ENCODE results near the gene RPS23.

Gene RPS23

DNA sequence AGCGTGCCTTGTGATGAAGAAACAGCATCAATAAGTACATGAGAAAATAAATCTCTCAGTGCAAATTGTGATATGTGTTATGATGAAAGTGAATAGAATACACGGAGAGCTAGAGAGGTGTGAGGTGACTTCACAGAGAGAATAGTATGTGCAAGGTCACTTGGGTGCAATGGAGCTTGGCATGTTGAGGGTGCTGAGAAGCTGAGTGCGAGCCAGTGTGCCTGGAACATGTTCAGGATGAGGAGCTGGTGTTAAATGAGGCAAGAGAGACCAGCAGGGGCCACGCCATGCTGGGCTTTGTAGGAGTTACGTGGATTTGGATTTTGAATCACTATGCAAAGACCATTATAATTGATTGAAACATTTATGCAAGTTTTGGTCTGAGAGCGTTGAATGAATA, 12.8 kb upstream of the RPS23 start:
- no peaks in the 10 kb centered on the region for H3K9me3 ChIP-seq (ENCODE audit: control insufficient read depth, low read length)
- 85 to 86% methylated on average over 6 of the region's 6 CpGs for WGBS, 2 experiments
- no peak overlapping the region for H3K27ac ChIP-seq (ENCODE audit: insufficient read depth, low read depth, low read length, poor library complexity, severe bottlenecking)
- no peaks in the 10 kb centered on the region for H3K36me3 ChIP-seq (ENCODE audit: control insufficient read depth, insufficient read depth, low read length)
- H3K27me3 ChIP-seq (ENCODE audit: control insufficient read depth, insufficient read depth, low read length, poor library complexity, severe bottlenecking): no peaks in the 10 kb centered on the region
- H3K4me1 ChIP-seq (ENCODE audit: control insufficient read depth, insufficient read depth, low read length): peaks cover 28% of the 10 kb centered on the region
- no peak overlapping the region for H3K4me3 ChIP-seq (ENCODE audit: insufficient read depth, low read depth, low read length)

DNA sequence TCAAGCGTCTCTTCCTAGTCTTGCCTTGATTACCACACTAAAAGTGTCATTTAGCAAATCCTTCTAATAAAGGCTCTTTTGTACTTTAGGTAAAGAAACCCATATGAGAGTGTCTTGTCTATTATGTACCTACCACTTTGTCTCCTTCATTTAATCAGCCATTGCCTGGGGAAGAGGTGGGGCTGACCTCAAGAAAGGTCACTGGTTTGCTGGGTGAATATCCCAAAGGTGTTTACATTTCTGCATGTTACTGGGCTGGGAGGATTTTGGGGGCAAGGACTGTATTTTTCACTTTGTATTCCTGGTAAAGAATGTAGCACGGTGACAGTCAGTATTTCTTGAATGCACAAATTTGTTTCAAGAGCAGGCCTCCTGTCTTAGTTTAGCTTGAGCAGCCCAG, 11.9 kb upstream of the RPS23 start:
- Histone ChIP-seq H3K9me3 (ENCODE audit: control insufficient read depth, low read length) (no peaks in the 10 kb centered on the region), H3K4me3 (ENCODE audit: insufficient read depth, low read depth, low read length) (no peak overlapping the region), H3K36me3 (ENCODE audit: control insufficient read depth, insufficient read depth, low read length) (no peaks in the 10 kb centered on the region), H3K27ac (ENCODE audit: insufficient read depth, low read depth, low read length, poor library complexity, severe bottlenecking) (no peak overlapping the region), H3K27me3 (ENCODE audit: control insufficient read depth, insufficient read depth, low read length, poor library complexity, severe bottlenecking) (no peaks in the 10 kb centered on the region), H3K4me1 (ENCODE audit: control insufficient read depth, insufficient read depth, low read length) (peaks cover 28% of the 10 kb centered on the region)
- 62 to 76% methylated on average over 1 to 2 of the region's 2 CpGs for WGBS, 2 experiments

DNA sequence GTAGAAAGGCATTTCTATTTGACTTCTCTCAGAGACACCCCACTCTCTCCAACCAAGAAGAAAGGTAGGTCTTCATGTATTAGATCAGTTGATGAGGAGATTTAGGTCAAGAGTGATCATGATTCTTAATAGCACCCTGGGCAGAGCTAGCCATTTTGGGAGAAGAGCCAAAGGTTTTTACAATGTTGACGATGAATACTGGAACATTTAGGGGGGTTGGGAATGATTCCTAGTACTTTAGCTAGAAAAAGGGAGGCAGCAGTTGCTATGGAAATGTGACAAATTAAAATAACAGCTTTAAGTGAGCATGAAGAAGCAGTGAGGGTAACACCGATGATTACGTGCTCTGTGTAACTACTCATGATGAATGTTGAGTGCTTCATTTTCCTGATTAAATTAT, 9.5 kb upstream of the RPS23 start:
- no peaks in the 10 kb centered on the region for H3K27me3 ChIP-seq (ENCODE audit: control insufficient read depth, insufficient read depth, low read length, poor library complexity, severe bottlenecking)
- H3K9me3 ChIP-seq (ENCODE audit: control insufficient read depth, low read length): no peaks in the 10 kb centered on the region
- no peak overlapping the region for H3K4me3 ChIP-seq (ENCODE audit: insufficient read depth, low read depth, low read length)
- no peaks in the 10 kb centered on the region for H3K36me3 ChIP-seq (ENCODE audit: control insufficient read depth, insufficient read depth, low read length)
- no peak overlapping the region for H3K27ac ChIP-seq (ENCODE audit: insufficient read depth, low read depth, low read length, poor library complexity, severe bottlenecking)
- peaks cover 17% of the 10 kb centered on the region for H3K4me1 ChIP-seq (ENCODE audit: control insufficient read depth, insufficient read depth, low read length)
- 93 to 95% methylated on average over 1 to 3 of the region's 3 CpGs for WGBS, 2 experiments

DNA sequence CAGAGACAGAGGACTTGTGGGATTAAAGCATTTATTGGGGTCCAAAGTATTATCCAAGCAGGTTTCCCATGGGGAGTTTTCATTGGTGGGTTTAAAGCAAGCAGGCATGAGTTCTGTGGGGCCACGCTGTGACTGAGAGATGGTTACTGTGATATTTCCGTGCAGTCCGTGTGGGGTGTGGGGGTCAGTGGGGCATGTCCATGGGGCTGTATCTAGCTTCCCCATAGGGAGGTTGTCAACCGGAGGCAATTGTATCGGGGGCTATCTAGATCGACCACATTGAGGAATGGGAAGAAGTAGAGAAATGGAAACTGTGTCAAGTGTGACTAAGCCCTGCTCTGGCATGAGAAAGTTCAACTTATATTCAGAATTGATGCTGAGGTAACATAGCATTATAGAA, 7.1 kb upstream of the RPS23 start:
- 95 to 98% methylated on average over 6 of the region's 6 CpGs for WGBS, 2 experiments
- H3K36me3 ChIP-seq (ENCODE audit: control insufficient read depth, insufficient read depth, low read length): no peaks in the 10 kb centered on the region

DNA sequence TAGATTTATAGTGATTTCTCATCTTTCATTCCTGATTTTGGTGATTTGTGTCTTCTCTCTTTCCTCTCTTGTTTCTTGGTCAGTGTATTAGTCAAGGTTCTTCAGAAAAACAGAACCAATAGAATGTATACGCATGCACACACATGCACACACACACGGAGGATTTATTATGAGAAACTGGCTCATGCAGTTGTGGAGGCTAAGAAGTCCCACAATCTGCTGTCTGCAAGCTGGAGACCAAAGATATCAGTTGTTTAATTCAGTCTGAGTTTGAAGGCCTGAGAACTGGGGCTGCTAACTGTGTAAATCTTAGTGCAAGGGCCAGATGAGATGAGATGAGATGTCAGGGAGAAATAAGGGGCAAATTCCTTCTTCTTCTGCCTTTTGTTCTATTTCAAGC, 5.7 kb upstream of the RPS23 start:
- H3K9me3 ChIP-seq (ENCODE audit: control insufficient read depth, low read length): no peaks in the 10 kb centered on the region
- H3K27me3 ChIP-seq (ENCODE audit: control insufficient read depth, insufficient read depth, low read length, poor library complexity, severe bottlenecking): no peaks in the 10 kb centered on the region
- no peak overlapping the region for H3K27ac ChIP-seq (ENCODE audit: insufficient read depth, low read depth, low read length, poor library complexity, severe bottlenecking)
- H3K4me3 ChIP-seq (ENCODE audit: insufficient read depth, low read depth, low read length): no peak overlapping the region
- WGBS, 2 experiments: 88 to 89% methylated on average over 2 of the region's 2 CpGs
- H3K36me3 ChIP-seq (ENCODE audit: control insufficient read depth, insufficient read depth, low read length): no peaks in the 10 kb centered on the region
- H3K4me1 ChIP-seq (ENCODE audit: control insufficient read depth, insufficient read depth, low read length): peaks cover 3% of the 10 kb centered on the region

More for the DNA sequence above, 7.1 kb upstream of the RPS23 start:
- Histone ChIP-seq H3K9me3 (ENCODE audit: control insufficient read depth, low read length) (no peaks in the 10 kb centered on the region), H3K4me1 (ENCODE audit: control insufficient read depth, insufficient read depth, low read length) (peaks cover 8% of the 10 kb centered on the region), H3K27me3 (ENCODE audit: control insufficient read depth, insufficient read depth, low read length, poor library complexity, severe bottlenecking) (no peaks in the 10 kb centered on the region), H3K27ac (ENCODE audit: insufficient read depth, low read depth, low read length, poor library complexity, severe bottlenecking) (no peak overlapping the region), H3K4me3 (ENCODE audit: insufficient read depth, low read depth, low read length) (no peak overlapping the region)

DNA sequence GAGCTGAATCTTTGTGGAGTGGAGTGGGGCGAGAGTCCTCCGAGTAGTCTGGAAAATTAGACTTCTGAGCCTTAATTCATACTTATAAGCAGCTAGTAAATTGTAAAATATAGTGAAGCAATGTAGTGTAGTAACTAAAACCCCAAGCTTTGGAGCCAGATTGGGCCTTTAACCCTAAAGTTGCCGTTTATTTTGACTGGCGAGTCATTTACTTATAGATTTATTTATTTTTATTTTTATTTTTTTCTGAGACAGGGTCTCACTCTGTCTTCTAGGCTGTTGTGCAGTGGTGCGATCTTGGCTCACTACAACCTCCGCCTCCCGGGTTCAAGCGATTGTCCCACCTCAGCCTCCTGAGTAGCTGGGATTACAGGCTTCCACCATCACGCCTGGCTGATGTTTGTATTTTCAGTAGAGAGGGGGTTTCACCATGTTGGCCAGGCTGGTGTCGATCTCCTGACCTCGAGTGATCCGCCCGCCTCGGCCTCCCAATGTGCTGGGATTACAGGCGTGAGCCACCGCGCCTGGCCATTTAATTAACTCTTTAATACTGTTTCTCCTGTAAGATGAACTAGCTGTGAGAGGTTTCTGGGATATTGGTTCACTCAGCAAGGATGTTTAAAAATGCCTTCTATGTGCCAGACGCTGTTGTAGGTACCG, 687 bp upstream of the RPS23 start:
- no peak overlapping the region for H3K27ac ChIP-seq (ENCODE audit: insufficient read depth, low read depth, low read length, poor library complexity, severe bottlenecking)
- 74 to 75% methylated on average over 17 to 18 of the region's 19 CpGs for WGBS, 2 experiments

DNA sequence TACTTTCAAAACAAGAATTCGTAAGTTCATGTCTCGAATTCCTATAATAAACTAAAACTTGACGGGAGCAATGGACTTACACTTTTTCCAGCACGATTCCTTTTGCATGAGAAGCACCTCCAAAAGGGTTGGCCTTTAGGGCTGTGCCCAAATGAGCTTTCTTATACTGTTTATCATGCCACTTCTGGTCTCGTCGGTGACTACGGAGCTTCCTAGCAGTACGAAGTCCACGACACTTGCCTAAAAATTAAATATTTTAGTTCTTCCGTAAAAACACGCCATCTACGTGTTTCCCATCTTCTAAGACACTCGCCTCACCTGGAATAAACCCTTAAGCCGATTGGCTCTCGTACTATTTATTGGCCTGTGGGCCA, 554 bp downstream of the RPS23 start:
- Histone ChIP-seq H3K4me3 (ENCODE audit: insufficient read depth, low read depth, low read length) (peak overlapping the region; percentile 93), H3K27me3 (ENCODE audit: control insufficient read depth, insufficient read depth, low read length, poor library complexity, severe bottlenecking) (no peaks in the 10 kb centered on the region), H3K36me3 (ENCODE audit: control insufficient read depth, insufficient read depth, low read length) (peaks cover 26% of the 10 kb centered on the region), H3K4me1 (ENCODE audit: control insufficient read depth, insufficient read depth, low read length) (peaks cover 11% of the 10 kb centered on the region), H3K9me3 (ENCODE audit: control insufficient read depth, low read length) (no peaks in the 10 kb centered on the region), H3K27ac (ENCODE audit: insufficient read depth, low read depth, low read length, poor library complexity, severe bottlenecking) (no peak overlapping the region)
- WGBS, 2 experiments: 1 to 2% methylated on average over 15 of the region's 15 CpGs

More for the DNA sequence above, 687 bp upstream of the RPS23 start:
- no peaks in the 10 kb centered on the region for H3K9me3 ChIP-seq (ENCODE audit: control insufficient read depth, low read length)
- peaks cover 26% of the 10 kb centered on the region for H3K36me3 ChIP-seq (ENCODE audit: control insufficient read depth, insufficient read depth, low read length)
- H3K4me3 ChIP-seq (ENCODE audit: insufficient read depth, low read depth, low read length): peak overlapping the region; percentile 93
- no peaks in the 10 kb centered on the region for H3K27me3 ChIP-seq (ENCODE audit: control insufficient read depth, insufficient read depth, low read length, poor library complexity, severe bottlenecking)
- H3K4me1 ChIP-seq (ENCODE audit: control insufficient read depth, insufficient read depth, low read length): peaks cover 11% of the 10 kb centered on the region

DNA sequence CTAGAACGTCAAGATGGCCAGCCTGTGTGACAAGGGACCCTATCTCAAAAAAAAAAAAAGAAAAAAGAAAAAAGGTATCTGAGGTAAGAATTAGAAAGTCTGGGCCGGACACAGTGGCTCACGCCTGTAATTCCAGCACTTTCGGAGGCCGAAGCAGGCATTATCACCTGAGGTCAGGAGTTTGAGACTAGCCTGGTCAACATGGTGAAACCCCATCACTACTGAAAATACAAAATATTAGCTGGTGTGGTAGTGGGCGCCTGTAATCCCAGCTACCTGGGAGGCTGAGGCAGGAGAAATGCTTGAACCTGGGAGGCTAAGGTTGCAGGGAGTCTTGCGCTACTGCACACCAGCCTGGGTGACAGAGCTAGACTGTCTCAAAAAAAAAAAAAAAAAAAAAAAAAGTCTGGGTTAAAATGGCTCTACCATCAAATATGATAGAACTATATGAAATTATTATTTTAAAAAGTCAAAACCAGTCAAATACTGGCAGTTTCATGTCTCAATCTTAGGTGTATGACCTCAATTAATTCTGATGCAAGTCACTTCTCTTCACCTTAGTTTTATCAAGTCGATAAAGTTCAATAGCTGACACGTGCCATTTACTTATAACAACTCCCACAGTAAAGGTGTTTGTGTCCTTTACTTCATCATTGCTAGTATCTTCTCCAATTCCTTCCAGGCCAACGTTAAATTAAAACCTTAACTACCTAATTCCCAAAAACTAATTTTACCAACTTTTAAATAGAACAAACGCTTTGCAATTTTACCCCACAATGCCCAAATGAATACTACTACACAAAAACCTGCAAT, 1.1 kb downstream of the RPS23 start:
- 71 to 74% methylated on average over 11 of the region's 11 CpGs for WGBS, 2 experiments
- Histone ChIP-seq H3K27me3 (ENCODE audit: control insufficient read depth, insufficient read depth, low read length, poor library complexity, severe bottlenecking) (no peaks in the 10 kb centered on the region), H3K4me1 (ENCODE audit: control insufficient read depth, insufficient read depth, low read length) (peaks cover 11% of the 10 kb centered on the region), H3K4me3 (ENCODE audit: insufficient read depth, low read depth, low read length) (peak overlapping the region; percentile 93), H3K9me3 (ENCODE audit: control insufficient read depth, low read length) (no peaks in the 10 kb centered on the region), H3K27ac (ENCODE audit: insufficient read depth, low read depth, low read length, poor library complexity, severe bottlenecking) (no peak overlapping the region), H3K36me3 (ENCODE audit: control insufficient read depth, insufficient read depth, low read length) (peaks cover 26% of the 10 kb centered on the region)

DNA sequence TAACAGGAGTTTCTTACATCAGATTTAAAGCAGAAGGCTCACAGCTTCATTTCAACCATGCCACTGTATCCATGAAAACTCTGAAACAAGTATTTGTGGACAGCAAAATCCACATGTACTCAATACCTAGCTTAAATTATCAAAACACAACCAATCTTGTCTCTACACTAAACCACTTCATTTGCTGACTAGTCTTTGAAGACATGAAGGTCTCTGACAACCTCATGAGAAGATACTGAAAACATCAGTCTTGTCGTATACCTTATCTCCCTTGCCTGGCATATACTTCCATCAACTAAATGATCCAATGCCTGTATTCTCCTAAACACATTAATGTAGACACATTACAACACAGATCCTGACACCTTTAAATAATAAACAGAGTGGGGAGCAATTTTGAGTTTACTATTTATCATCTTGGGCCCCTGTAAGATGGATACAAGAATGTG, 2.9 kb downstream of the RPS23 start:
- WGBS, 2 experiments: 89 to 93% methylated on average over 1 of the region's 1 CpG
- H3K9me3 ChIP-seq (ENCODE audit: control insufficient read depth, low read length): no peaks in the 10 kb centered on the region
- H3K36me3 ChIP-seq (ENCODE audit: control insufficient read depth, insufficient read depth, low read length): peaks cover 26% of the 10 kb centered on the region
- peaks cover 11% of the 10 kb centered on the region for H3K4me1 ChIP-seq (ENCODE audit: control insufficient read depth, insufficient read depth, low read length)
- H3K27me3 ChIP-seq (ENCODE audit: control insufficient read depth, insufficient read depth, low read length, poor library complexity, severe bottlenecking): no peaks in the 10 kb centered on the region
- H3K27ac ChIP-seq (ENCODE audit: insufficient read depth, low read depth, low read length, poor library complexity, severe bottlenecking): no peak overlapping the region
- no peak overlapping the region for H3K4me3 ChIP-seq (ENCODE audit: insufficient read depth, low read depth, low read length)

DNA sequence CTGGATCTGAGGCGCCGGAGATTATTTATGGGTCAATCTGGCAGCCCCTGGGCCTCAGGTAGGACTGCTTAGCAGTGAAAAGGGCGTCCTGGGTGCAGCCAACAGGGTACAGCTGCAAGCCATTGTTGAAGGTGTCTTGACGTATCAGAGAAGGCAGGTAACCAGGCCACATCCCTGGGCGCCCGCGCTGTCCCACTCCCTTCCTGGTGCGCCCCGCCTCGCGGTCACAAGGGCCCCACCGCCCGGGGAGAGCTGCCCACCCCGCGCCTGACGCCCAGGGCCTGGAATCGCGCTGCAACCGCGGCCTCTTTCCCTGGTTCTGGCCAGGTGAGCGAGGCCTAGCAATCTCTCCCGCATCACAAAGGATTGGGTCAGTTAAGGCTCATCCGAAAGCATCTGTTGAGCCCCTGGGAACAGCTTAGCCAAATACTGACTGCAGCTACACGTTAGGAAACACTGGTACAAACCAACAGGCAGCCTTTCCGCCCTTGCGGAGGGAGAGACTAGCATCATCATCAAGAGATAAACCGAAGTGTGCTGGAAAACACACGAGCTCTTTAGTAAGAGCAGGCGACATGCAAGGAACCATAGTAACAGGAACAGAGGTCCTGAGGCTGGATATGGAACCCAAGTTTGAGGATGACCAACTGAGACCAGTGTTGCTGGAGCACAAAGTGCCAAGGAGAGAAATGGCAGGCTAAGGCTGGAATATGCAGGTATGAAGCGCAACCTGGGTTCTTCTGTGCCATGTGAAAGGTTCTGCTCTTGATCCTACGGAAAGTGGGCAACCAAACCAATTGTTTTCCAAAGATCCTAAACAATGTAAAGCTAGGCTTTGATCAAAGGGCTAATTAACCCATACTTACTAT, 3.6 kb downstream of the RPS23 start:
- Histone ChIP-seq H3K4me3 (ENCODE audit: insufficient read depth, low read depth, low read length) (no peak overlapping the region), H3K27me3 (ENCODE audit: control insufficient read depth, insufficient read depth, low read length, poor library complexity, severe bottlenecking) (no peaks in the 10 kb centered on the region), H3K27ac (ENCODE audit: insufficient read depth, low read depth, low read length, poor library complexity, severe bottlenecking) (peak overlapping the region; percentile 36), H3K4me1 (ENCODE audit: control insufficient read depth, insufficient read depth, low read length) (peaks cover 11% of the 10 kb centered on the region), H3K36me3 (ENCODE audit: control insufficient read depth, insufficient read depth, low read length) (peaks cover 26% of the 10 kb centered on the region), H3K9me3 (ENCODE audit: control insufficient read depth, low read length) (no peaks in the 10 kb centered on the region)
- WGBS, 2 experiments: 90 to 91% methylated on average over 31 of the region's 31 CpGs

Data from ectodermal cell (in vitro differentiated cells).